ENCODE results near the gene WSB2. TPM values are rescaled to one million over a fixed set of nuclear protein-coding genes. Genes with fewer than 3 reads are reported as not detected.
"Not testable (repeated sequence)": the region's sequence is repeated elsewhere in the genome, so short reads cannot be mapped to it uniquely, and the experiment has no call there.

WSB2 gene
- total and polyA plus RNA-seq, 9 donors: 14.8 to 51.0 (median 31.9) TPM

- WGBS, 3 donors: 96 to 98% (median 96%) methylated on average over 3 of the region's 3 CpGs
- Histone ChIP-seq H3K4me1 (ENCODE audit: insufficient read depth) (no peaks in the 10 kb centered on the region), H3K27ac (no peak overlapping the region), H3K4me3 (no peak overlapping the region), H3K27me3 (no peaks in the 10 kb centered on the region), H3K36me3 (no peaks in the 10 kb centered on the region), H3K9me3 (no peaks in the 10 kb centered on the region)
- DNase-seq: no peak
- intact Hi-C loops (cut with DNase I): loop anchor here in 1 of 4 donors (10.0 kb wide), 1 partner anchor 1287 kb away; no protein-coding TSS in a partner anchor
- TF ChIP-seq EP300 (IDR thresholded peaks at IDR 0.05): no peak
- TF ChIP-seq POLR2A (IDR thresholded peaks at IDR 0.05): no peak
- TF ChIP-seq CTCF (IDR thresholded peaks at IDR 0.05): no peak
Measured at GRCh38 chr12:118011377-118011776, 49.6 kb downstream of the WSB2 start.

- Histone ChIP-seq H3K4me3 (no peak overlapping the region), H3K9me3 (no peaks in the 10 kb centered on the region), H3K27me3 (no peaks in the 10 kb centered on the region), H3K27ac (no peak overlapping the region), H3K4me1 (ENCODE audit: insufficient read depth) (no peaks in the 10 kb centered on the region), H3K36me3 (no peaks in the 10 kb centered on the region)
- intact Hi-C loops (cut with DNase I): loop anchor here in 1 of 4 donors (10.0 kb wide), 1 partner anchor 1286 kb away; no protein-coding TSS in a partner anchor
- DNase-seq: no peak
- no peak for TF ChIP-seq POLR2A (IDR thresholded peaks at IDR 0.05)
- TF ChIP-seq EP300 (IDR thresholded peaks at IDR 0.05): no peak
- TF ChIP-seq CTCF (IDR thresholded peaks at IDR 0.05): no peak
- WGBS, 3 donors: 94 to 98% (median 97%) methylated on average over 3 of the region's 3 CpGs
Measured at GRCh38 chr12:118010903-118011302, 50.1 kb downstream of the WSB2 start.

- H3K36me3 ChIP-seq; H3K4me3 ChIP-seq; H3K9me3 ChIP-seq; H3K4me1 ChIP-seq (ENCODE audit: insufficient read depth); H3K27me3 ChIP-seq; H3K27ac ChIP-seq; intact Hi-C loops (cut with DNase I); DNase-seq: not testable (repeated sequence)
- WGBS, 3 donors: 50 to 59% (median 58%) methylated on average over 2 of the region's 2 CpGs
Measured at GRCh38 chr12:117999806-118000205, 61.2 kb downstream of the WSB2 start.

DNA sequence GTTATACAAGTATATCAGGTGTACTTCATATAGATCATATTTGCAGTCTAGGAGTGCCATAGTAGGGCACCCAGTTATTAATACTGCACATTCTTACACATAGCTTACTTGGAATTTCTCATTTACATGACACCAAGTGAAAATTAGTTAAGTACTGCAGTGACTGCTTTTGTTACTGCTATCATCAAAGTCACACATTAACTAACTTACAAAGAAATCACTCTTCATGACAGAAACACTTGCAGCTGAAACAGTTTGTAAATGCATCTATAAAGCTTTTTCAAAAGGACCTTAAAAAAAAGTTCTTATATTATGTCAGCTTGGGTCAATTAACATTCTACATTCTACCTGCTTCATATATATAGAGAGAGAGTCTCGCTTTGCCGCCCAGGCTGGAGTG is 62.3 kb downstream of the WSB2 start:
- Histone ChIP-seq H3K36me3 (no peaks in the 10 kb centered on the region), H3K4me1 (ENCODE audit: insufficient read depth) (no peaks in the 10 kb centered on the region), H3K4me3 (no peak overlapping the region), H3K27ac (no peak overlapping the region), H3K27me3 (no peaks in the 10 kb centered on the region), H3K9me3 (no peaks in the 10 kb centered on the region)
- 87 to 91% (median 89%) methylated on average over 2 of the region's 2 CpGs for WGBS, 3 donors
- TF ChIP-seq EP300 (IDR thresholded peaks at IDR 0.05) (no peak), POLR2A (IDR thresholded peaks at IDR 0.05) (no peak), CTCF (IDR thresholded peaks at IDR 0.05) (no peak)
- intact Hi-C loops (cut with DNase I): no loop called here
- DNase-seq: no peak

GRCh38 chr12:117994551-117995438 is 66.2 kb downstream of the WSB2 start:
- DNase-seq: no peak
- H3K4me3 ChIP-seq: no peak overlapping the region
- TF ChIP-seq CTCF (IDR thresholded peaks at IDR 0.05) (no peak), EP300 (IDR thresholded peaks at IDR 0.05) (no peak), POLR2A (IDR thresholded peaks at IDR 0.05) (no peak)
- H3K9me3 ChIP-seq: no peaks in the 10 kb centered on the region
- intact Hi-C loops (cut with DNase I): no loop called here
- no peaks in the 10 kb centered on the region for H3K27me3 ChIP-seq
- H3K36me3 ChIP-seq: no peaks in the 10 kb centered on the region
- WGBS, 3 donors: 78 to 82% (median 80%) methylated on average over 3 of the region's 3 CpGs
- H3K27ac ChIP-seq: no peak overlapping the region
- H3K4me1 ChIP-seq (ENCODE audit: insufficient read depth): no peaks in the 10 kb centered on the region

Data from ovary (tissue), 9 donors.